HepG2 (cell line): ENCODE results near the gene RPS6KB1. TPM values are rescaled to one million over a fixed set of nuclear protein-coding genes. Genes with fewer than 3 reads are reported as not detected.

Source experiments
- ATAC-seq: fragments of 200-7000 bp; cut with Tn5 transposase; 3 replicates; pipeline ENCODE4 v1.9.1; 2020; ENCODE audit warnings: mild to moderate bottlenecking, moderate library complexity
- BruUV-seq: library from RNA; stranded (reverse); fragments of 400-500 nt; replicated peaks from 2 replicates; lab custom pipeline; 2021; lab: Mats Ljungman, UMichigan
- CTCF ChIA-PET: fragments of 300-600 bp; formaldehyde crosslinking; extraction: SDS; loops from one replicate; lab custom pipeline; 2021; ENCODE audit warnings: low total read pairs, inconsistent platforms, low intra/inter-chr PET ratio; lab: Yijun Ruan, JAX
- POLR2A ChIA-PET: fragments of 350-600 bp; sonication (Branson Sonifier 250); formaldehyde crosslinking; loops from one replicate; lab custom pipeline; 2020; ENCODE audit warnings: antibody characterized with exemption, inconsistent platforms; lab: Yijun Ruan, JAX
- DNase-seq: peaks from one replicate; pipeline ENCODE4 v3.0.0-alpha.2; 2015; ENCODE audit warnings: low spot score
- FAIRE-seq: peaks from 3 replicates; lab custom pipeline; 2011; peaks lifted over from hg19 to GRCh38; lab: Jason Lieb, UNC
- H2AFZ ChIP-seq: one replicate; pipeline ENCODE4 v1.6.1; 2011; ENCODE audit warnings: low read length, inconsistent platforms
- H3K27ac ChIP-seq: fragments of 300-600 bp; 3 replicates; pipeline ENCODE4 v1.8.0; 2011; ENCODE audit warnings: mixed run types, mild to moderate bottlenecking, mixed read lengths, low read length, inconsistent platforms; ENCODE audit not compliant: insufficient read depth; ENCODE audit errors: extremely low read length
- H3K27me3 ChIP-seq, 2 experiments: fragments of 200-600 bp in 1 of 2; 2 replicates in 1 of 2; 3 replicates in 1 of 2; pipeline versions ENCODE4 v1.6.0 to v1.8.0; 2011; ENCODE audit warnings: low read length in 2 of 2, mild to moderate bottlenecking in 2 of 2, moderate library complexity in 2 of 2, inconsistent platforms in 1 of 2; ENCODE audit not compliant: insufficient read depth in 2 of 2, control insufficient read depth in 1 of 2
- H3K36me3 ChIP-seq, 2 experiments: fragments of 200-600 bp in 1 of 2; replicated peaks in 1 of 2; 2 replicates in 1 of 2; 3 replicates in 1 of 2; pipeline versions ENCODE4 v1.5.1 to v1.8.0; 2011; ENCODE audit warnings: low read length in 2 of 2, inconsistent platforms in 1 of 2; ENCODE audit not compliant: insufficient read depth in 2 of 2, control insufficient read depth in 1 of 2
- H3K4me1 ChIP-seq: 2 replicates; pipeline ENCODE4 v1.5.1; 2012; ENCODE audit warnings: low read length, inconsistent platforms; ENCODE audit not compliant: insufficient read depth
- H3K4me2 ChIP-seq: 2 replicates; pipeline ENCODE4 v1.6.0; 2011; ENCODE audit warnings: low read depth, low read length, inconsistent platforms
- H3K4me3 ChIP-seq, 3 experiments: fragments of 200-600 bp in 1 of 3; sonication (generic), shearing (Covaris generic) in 1 of 3; replicated peaks in 1 of 3; 2 replicates each; pipeline ENCODE4 v1.5.1; 2011 to 2016; ENCODE audit warnings: low read length in 3 of 3, inconsistent platforms in 2 of 3, low read depth in 2 of 3, mild to moderate bottlenecking in 2 of 3, control low read depth in 1 of 3, mixed read lengths in 1 of 3; ENCODE audit not compliant: insufficient read depth in 1 of 3
- H3K79me2 ChIP-seq: one replicate; pipeline ENCODE4 v1.6.1; 2011; ENCODE audit warnings: low read length, inconsistent platforms; ENCODE audit not compliant: insufficient read depth
- H3K9ac ChIP-seq: 2 replicates; pipeline ENCODE4 v1.6.0; 2011; ENCODE audit warnings: mild to moderate bottlenecking, low read depth, low read length, inconsistent platforms; ENCODE audit not compliant: insufficient read depth
- H3K9me3 ChIP-seq: 2 replicates; pipeline ENCODE4 v1.5.1; 2012; ENCODE audit warnings: mild to moderate bottlenecking, low read length
- H4K20me1 ChIP-seq: 2 replicates; pipeline ENCODE4 v1.6.0; 2011; ENCODE audit warnings: inconsistent platforms, mild to moderate bottlenecking, low read length, moderate library complexity; ENCODE audit not compliant: insufficient read depth
- JUN ChIP-seq: sonication (generic); formaldehyde crosslinking; IDR thresholded peaks from 2 replicates; pipeline ENCODE4 v1.4.0; 2020; ENCODE audit warnings: mild to moderate bottlenecking, missing genetic modification reagents
- ZNF3 ChIP-seq: IDR thresholded peaks from 2 replicates; pipeline ENCODE4 v1.7.0; 2017; ENCODE audit warnings: inconsistent platforms
- WGBS: methylation state at CpG from one replicate; pipeline ENCODE4 v1.1.6; 2017; ENCODE audit warnings: low lambda C conversion rate; 5-methylcytosine and 5-hydroxymethylcytosine counted together
- in situ Hi-C: cut with HindIII; loops from 2 replicates; pipeline ENCODE4 v1.10.0; 2017; ENCODE audit warnings: low pct_unique_long_range_greater_than_20kb; ENCODE audit not compliant: extremely low pct_ligation_motif_present
- intact Hi-C: fragments of 100-400 bp; cut with micrococcal nuclease; formaldehyde crosslinking; loops from one replicate; pipeline ENCODE4 v1.10.0; 2022; ENCODE audit not compliant: unreplicated experiment
- polyA plus RNA-seq, 8 experiments: library from polyadenylated mRNA; depleted of rRNA in 3 of 8; stranded (reverse) in 7 of 8; unstranded in 1 of 8; fragments of >200 nt; fragmentation: Illumina TruSeq in 4 of 8; extraction: Trizol in 4 of 8; gene quantifications; 2 replicates each; pipeline versions ENCODE4 v1.2.1 to v1.2.3, GENCODE V29; 2011 to 2016; ENCODE audit warnings: low read depth in 4 of 8, missing spikeins in 1 of 8, mixed read lengths in 1 of 8; ENCODE audit not compliant: insufficient read depth in 1 of 8
- total RNA-seq, 5 experiments: library from RNA; depleted of rRNA; stranded (reverse); fragments of >200 nt; fragmentation: Illumina TruSeq; extraction: Trizol; gene quantifications; 2 replicates each; pipeline ENCODE4 v1.2.3, GENCODE V29; 2016; ENCODE audit warnings: low read depth in 1 of 5
- TF ChIP-seq, protein P1 (sequence below): sonication (generic); formaldehyde crosslinking; IDR thresholded peaks from 2 replicates; pipeline ENCODE4 v1.8.0; 2023; ENCODE audit warnings: mild to moderate bottlenecking, missing genetic modification reagents
- TF ChIP-seq, protein P2 (sequence below): sonication (generic); formaldehyde crosslinking; IDR thresholded peaks from 2 replicates; pipeline ENCODE4 v1.4.0; 2020; ENCODE audit warnings: missing genetic modification reagents
- TF ChIP-seq, protein P3 (sequence below): sonication (generic); formaldehyde crosslinking; IDR thresholded peaks from 2 replicates; pipeline ENCODE4 v1.4.0; 2020; ENCODE audit warnings: missing genetic modification reagents
- TF ChIP-seq, protein P4 (sequence below): sonication (generic); formaldehyde crosslinking; IDR thresholded peaks from 2 replicates; pipeline ENCODE4 v1.4.0; 2020; ENCODE audit warnings: missing genetic modification reagents

RPS6KB1 gene
- total and polyA plus RNA-seq, 2 of the 13 experiments (the other 11 are each of a cell fraction or from before 2014, with no cell fraction given) = 16.5 to 42.2 TPM

DNA sequence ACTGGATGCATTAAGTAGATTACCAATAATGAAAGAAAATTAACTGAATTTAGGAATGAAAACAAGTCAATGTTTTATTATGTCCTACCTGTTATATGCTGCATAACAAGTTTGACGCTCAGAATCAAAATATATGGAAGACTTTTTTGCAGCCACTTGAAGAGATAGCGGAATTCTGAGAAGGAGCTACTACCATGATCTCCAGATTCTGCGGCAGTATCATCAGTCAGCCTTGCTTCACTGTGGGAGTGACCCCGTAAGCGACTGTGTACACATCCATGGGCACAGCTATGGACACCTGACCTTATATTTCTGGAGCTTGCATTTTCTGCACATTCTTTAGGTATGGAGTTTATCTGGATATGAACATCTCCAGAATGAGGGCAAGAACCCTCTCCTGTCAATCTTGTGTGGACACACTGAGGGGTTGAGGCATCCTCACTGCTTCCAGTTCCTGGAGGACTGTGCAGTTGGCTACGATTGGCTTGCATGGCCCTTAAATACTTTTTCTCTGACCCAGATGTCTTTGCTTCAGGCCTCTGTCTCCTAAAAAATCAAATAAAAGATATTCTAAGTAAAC lies 69.9 kb downstream of the RPS6KB1 start:
- Histone ChIP-seq H3K79me2 (no peaks in the 10 kb centered on the region), H3K36me3 (peaks cover 0 to 3% of the 10 kb centered on the region in 2 experiments; a peak in 3 of 5 replicates), H2AFZ (no peak overlapping the region), H3K9ac (no peak overlapping the region), H3K9me3 (no peaks in the 10 kb centered on the region), H3K27me3 (no peaks in the 10 kb centered on the region; a peak in 1 of 5 replicates), H3K4me2 (peak overlapping the region; percentile 98; the same call in 1 of the 2 replicates), H4K20me1 (no peaks in the 10 kb centered on the region), H3K4me3 (no peak overlapping the region), H3K27ac (no peak overlapping the region), H3K4me1 (peaks cover 14% of the 10 kb centered on the region)
- in situ Hi-C loops = no loop called here
- DNase-seq (no peak), FAIRE-seq (no peak), ATAC-seq (no peak)
- BruUV-seq = no TSS peak
- intact Hi-C loops = no loop called here
- TF ChIP-seq, protein P1, sequence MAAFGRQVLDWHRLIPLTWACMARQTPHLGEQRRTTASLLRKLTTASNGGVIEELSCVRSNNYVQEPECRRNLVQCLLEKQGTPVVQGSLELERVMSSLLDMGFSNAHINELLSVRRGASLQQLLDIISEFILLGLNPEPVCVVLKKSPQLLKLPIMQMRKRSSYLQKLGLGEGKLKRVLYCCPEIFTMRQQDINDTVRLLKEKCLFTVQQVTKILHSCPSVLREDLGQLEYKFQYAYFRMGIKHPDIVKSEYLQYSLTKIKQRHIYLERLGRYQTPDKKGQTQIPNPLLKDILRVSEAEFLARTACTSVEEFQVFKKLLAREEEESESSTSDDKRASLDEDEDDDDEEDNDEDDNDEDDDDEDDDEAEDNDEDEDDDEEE (CRISPR knock-in tag) = no peak
- TF ChIP-seq JUN = no peak
- TF ChIP-seq, protein P2, sequence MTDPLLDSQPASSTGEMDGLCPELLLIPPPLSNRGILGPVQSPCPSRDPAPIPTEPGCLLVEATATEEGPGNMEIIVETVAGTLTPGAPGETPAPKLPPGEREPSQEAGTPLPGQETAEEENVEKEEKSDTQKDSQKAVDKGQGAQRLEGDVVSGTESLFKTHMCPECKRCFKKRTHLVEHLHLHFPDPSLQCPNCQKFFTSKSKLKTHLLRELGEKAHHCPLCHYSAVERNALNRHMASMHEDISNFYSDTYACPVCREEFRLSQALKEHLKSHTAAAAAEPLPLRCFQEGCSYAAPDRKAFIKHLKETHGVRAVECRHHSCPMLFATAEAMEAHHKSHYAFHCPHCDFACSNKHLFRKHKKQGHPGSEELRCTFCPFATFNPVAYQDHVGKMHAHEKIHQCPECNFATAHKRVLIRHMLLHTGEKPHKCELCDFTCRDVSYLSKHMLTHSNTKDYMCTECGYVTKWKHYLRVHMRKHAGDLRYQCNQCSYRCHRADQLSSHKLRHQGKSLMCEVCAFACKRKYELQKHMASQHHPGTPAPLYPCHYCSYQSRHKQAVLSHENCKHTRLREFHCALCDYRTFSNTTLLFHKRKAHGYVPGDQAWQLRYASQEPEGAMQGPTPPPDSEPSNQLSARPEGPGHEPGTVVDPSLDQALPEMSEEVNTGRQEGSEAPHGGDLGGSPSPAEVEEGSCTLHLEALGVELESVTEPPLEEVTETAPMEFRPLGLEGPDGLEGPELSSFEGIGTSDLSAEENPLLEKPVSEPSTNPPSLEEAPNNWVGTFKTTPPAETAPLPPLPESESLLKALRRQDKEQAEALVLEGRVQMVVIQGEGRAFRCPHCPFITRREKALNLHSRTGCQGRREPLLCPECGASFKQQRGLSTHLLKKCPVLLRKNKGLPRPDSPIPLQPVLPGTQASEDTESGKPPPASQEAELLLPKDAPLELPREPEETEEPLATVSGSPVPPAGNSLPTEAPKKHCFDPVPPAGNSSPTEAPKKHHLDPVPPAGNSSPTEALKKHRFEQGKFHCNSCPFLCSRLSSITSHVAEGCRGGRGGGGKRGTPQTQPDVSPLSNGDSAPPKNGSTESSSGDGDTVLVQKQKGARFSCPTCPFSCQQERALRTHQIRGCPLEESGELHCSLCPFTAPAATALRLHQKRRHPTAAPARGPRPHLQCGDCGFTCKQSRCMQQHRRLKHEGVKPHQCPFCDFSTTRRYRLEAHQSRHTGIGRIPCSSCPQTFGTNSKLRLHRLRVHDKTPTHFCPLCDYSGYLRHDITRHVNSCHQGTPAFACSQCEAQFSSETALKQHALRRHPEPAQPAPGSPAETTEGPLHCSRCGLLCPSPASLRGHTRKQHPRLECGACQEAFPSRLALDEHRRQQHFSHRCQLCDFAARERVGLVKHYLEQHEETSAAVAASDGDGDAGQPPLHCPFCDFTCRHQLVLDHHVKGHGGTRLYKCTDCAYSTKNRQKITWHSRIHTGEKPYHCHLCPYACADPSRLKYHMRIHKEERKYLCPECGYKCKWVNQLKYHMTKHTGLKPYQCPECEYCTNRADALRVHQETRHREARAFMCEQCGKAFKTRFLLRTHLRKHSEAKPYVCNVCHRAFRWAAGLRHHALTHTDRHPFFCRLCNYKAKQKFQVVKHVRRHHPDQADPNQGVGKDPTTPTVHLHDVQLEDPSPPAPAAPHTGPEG (CRISPR knock-in tag) = no peak
- TF ChIP-seq, protein P3, sequence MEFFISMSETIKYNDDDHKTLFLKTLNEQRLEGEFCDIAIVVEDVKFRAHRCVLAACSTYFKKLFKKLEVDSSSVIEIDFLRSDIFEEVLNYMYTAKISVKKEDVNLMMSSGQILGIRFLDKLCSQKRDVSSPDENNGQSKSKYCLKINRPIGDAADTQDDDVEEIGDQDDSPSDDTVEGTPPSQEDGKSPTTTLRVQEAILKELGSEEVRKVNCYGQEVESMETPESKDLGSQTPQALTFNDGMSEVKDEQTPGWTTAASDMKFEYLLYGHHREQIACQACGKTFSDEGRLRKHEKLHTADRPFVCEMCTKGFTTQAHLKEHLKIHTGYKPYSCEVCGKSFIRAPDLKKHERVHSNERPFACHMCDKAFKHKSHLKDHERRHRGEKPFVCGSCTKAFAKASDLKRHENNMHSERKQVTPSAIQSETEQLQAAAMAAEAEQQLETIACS (CRISPR knock-in tag) = no peak
- TF ChIP-seq ZNF3 (CRISPR knock-in tag) = no peak
- TF ChIP-seq, protein P4, sequence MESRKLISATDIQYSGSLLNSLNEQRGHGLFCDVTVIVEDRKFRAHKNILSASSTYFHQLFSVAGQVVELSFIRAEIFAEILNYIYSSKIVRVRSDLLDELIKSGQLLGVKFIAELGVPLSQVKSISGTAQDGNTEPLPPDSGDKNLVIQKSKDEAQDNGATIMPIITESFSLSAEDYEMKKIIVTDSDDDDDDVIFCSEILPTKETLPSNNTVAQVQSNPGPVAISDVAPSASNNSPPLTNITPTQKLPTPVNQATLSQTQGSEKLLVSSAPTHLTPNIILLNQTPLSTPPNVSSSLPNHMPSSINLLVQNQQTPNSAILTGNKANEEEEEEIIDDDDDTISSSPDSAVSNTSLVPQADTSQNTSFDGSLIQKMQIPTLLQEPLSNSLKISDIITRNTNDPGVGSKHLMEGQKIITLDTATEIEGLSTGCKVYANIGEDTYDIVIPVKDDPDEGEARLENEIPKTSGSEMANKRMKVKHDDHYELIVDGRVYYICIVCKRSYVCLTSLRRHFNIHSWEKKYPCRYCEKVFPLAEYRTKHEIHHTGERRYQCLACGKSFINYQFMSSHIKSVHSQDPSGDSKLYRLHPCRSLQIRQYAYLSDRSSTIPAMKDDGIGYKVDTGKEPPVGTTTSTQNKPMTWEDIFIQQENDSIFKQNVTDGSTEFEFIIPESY (CRISPR knock-in tag) = peak; percentile 40; the same call in 1 of the 2 replicates
- ChIA-PET CTCF (no interaction called here), POLR2A (no interaction called here)
- WGBS = 95% methylated on average over 6 of the region's 6 CpGs
